ENCODE results near the gene AAR2.

AAR2 gene, protein sequence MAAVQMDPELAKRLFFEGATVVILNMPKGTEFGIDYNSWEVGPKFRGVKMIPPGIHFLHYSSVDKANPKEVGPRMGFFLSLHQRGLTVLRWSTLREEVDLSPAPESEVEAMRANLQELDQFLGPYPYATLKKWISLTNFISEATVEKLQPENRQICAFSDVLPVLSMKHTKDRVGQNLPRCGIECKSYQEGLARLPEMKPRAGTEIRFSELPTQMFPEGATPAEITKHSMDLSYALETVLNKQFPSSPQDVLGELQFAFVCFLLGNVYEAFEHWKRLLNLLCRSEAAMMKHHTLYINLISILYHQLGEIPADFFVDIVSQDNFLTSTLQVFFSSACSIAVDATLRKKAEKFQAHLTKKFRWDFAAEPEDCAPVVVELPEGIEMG

DNA sequence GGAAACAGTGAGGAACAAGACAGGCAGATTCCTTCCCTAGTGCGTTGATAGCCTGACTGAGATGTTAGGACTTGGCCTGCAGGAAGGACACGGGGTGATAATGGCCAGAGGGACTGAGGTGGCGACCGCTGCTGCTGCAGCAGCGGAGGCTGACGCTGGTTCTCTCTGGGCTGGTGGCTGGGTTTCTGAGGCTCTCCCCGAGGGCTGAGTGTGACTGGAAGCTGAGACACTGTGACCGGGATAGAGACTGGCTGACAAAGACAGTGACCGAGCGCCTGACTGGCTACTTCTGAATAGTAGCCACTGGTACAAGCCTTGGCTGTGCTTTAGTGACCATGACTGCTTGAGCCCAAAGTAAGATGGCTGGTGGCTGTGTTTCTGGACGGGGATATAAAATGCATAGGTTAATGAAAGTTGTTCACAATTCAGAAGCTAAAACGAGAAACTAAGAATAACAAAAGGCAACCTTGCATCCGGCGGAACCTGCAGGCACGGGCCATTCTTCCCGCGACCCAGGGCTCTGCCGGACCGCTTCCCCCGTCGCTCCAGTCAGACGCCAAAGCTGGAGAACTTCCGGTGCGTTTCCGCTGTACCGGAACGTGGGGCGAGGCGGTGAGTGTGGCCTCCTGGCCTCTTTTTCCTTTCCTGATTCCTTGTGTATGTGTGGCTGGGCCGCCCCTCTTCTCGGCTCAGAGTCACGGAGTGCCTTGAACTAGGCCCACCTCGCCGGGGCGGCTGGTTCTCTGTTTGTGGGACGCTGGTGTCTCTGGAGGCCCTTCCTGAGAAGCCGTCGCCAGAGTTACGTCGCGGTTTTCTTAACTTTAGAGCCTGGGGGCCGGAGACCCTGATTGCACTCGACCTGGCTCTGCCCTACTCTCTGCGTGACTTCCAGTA lies at the start of gene AAR2:
AAR2 (plus strand) TSS at position 587 of the 894 bp plus-strand sequence. CDS start 3,391 bp downstream, outside the sequence.
- peak; percentile 72 for DNase-seq

DNA sequence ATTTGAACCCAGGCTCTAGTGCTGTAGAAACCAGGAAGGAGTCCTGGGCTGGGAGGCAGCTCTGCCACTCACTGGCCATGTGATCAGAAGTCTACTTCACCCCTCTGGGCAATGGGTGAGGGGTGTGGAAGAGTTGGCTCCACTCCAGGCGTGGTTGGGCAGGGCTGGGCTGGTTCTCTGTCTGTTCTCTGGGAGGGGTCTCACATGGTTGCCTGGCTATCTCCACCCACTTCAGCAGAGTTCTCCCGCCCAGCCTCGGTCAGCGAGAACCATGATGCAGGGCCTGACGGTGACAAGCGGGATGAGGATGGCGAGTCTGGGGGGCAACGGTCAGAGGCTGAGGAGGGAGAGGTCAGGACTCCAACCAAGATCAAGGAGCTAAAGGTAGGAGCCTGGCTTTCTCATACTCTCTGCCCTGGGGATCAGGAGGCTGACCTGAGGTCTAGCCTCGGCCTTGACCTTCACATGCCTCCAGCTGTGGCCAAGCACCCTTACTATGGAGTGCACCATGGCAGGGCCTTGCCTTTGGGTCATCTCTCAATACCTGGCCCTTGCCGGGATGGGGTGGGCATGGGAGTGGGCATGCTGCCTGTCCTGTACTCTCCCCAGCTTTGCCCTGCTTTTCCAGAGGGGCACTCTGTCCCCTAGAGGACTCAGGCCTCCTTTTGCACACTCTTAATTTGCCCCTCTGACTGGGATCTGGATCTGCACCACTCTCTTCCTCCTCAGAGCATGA lies 42.1 kb upstream of the AAR2 start:
- DNase-seq, result no peak

GRCh38 chr20:36196676-36197075 lies 39.6 kb upstream of the AAR2 start:
- DNase-seq, result no peak

DNA sequence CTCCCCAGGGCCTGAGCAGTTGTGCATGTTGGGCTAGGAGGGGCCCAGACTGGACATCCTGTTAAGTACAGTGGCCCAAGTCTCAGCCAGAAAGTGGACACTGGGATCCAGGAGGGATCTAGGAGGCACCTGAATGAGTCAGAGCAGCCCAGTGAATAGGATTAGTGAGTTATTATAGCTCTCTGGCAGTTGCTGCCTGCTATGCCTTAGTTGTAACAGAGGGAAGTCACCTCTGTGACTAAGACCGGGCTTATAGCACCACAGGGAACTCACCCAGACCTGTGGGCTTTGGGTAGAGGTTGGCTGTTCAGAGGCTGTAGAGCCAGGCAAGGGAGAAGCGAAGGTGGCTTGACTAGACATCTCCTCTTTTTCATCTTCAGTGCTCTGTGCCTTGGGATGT lies 39.0 kb upstream of the AAR2 start:
- no peak for DNase-seq

- peak; percentile 70 for DNase-seq
Measured at GRCh38 chr20:36199345-36200257, 36.7 kb upstream of the AAR2 start.

GRCh38 chr20:36200451-36200850 lies 35.8 kb upstream of the AAR2 start:
- DNase-seq, result no peak

DNA sequence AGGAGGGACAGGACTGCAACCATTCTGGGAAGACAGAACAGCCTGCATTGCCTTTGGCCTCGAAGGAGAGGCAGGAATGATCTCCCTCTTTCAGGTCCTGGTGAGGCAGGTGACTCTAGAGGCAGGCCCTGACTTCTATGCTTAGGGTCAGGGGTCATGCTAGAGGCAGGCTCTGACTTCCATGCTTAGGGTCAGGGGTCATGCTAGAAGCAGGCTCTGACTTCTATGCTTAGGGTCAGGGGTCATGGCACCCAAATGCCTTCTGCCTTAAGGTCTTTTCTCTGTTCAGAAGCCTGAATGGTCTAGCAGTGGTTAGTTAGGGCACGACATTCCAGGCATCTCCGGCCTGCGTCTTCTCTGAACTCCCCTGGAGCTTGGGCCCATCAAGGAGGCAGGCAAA lies 35.1 kb upstream of the AAR2 start:
- DNase-seq, result no peak

GRCh38 chr20:36202891-36203338 lies 33.4 kb upstream of the AAR2 start:
- DNase-seq, result peak; percentile 55

DNA sequence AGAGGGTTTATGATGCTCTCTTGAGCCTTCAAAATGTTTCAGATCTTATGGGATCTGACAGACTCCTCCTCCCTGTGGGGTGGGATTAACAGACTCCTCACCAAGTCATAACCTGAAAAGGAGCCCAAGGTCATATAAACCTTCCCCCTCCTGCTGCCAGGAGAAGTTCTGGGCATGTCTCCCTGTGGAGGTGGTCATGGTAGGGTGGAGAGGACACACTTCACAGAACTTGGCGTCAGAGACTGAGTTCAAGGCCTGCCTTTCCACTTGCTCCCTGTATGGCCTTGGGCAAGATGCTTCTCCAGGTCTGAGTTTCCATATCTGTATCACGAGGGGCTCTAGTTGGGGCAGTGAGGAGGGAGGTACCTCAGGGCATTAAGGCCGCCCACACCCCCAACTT lies 32.4 kb upstream of the AAR2 start:
- no peak for DNase-seq

DNA sequence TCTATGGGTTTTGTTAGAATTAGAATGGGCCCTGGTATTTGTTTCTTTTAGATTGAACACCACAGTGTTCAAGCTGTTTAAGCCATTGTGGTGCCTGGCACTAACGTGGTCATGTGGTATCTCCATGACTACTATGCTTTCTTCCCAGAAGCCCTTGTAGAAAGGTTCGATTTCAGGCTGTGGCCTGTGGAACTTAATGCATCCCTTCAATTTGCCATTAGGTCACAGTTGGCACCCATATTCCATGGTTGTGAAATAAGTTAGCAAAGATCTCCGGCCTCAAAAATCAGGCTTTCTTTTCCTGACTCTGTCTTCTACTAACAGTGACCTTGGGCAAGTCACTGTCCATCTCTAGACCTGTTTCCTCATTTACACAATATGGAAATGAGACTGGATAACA lies 31.3 kb upstream of the AAR2 start:
- DNase-seq, result no peak

DNA sequence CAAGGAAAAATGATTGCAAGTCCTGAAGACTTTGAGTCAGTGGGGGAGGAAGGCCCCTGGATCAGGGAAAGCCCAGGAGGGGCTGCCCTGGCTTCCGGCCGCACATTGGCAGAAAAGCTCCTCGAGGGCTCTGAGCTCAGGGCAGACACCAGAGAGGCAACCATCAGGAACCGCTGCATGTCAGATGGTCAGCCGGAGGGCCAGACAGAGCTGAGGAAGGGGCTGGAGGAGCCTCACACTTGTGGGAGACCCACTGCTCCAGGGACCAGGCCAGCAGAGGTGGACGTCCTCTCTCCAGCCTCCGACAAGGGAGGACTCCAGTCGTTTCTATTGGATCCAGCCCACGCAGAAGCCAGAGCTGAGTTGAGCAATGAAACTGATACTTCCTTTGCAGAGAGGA lies 30.2 kb upstream of the AAR2 start:
- no peak for DNase-seq

DNA sequence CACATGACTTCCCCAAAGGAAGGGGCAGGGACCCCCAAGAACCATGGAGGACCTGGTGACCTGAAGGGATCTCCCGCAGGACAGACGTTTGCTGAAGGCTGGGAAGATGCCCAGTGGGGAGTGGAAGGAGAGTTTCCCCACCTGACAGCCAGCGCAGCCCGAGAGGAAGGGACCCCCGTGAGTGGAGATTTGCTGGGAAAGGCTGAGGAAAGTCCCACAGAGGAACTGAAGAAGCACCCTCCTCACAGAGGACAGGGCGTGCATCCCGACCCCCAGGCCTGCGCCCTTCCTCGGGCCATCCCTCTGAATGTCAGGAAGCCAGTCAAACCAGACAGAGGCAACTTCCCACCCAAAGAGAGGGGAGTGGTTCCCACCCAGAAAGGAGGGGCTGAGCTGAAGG lies 29.6 kb upstream of the AAR2 start:
- DNase-seq, result no peak

DNA sequence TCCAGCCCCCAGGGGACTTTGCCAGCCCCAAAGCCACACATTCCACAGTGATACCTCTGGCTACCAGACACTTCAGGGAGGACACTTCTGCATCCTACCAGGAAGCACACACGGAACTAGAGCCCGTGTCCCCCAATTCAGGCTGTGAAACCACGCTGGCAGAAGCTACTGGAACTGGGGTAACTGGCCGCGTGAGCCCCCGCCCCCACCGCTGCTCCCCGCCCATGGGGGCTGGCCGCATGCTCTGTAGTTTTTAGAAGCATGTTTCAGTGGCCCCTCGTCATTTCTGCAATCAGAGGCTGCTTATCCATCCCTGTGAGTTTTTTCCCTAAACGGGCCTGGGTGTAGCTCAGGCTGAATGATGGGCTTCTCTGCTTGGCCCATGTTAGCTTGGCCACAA lies 28.7 kb upstream of the AAR2 start:
- no peak for DNase-seq

DNA sequence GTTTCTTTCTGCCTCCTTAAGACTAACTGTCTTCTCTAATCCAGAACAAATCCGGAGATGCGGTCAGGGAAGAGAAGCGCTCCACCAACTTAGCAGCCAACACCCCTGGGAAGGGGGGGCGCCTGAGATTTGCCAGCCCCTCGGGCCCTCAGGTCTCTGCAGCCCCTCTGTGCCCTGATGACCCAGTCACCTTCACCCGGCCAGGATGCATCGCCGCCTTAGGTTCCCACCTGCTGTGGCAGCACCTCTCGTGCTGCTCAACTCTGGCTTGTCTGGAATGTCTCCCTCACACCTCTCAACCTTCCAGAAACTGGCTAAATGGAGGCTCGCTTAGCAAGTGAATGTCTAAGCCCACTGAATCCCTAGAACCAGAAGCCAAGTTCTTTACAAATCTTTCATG lies 28.0 kb upstream of the AAR2 start:
- DNase-seq, result no peak

DNA sequence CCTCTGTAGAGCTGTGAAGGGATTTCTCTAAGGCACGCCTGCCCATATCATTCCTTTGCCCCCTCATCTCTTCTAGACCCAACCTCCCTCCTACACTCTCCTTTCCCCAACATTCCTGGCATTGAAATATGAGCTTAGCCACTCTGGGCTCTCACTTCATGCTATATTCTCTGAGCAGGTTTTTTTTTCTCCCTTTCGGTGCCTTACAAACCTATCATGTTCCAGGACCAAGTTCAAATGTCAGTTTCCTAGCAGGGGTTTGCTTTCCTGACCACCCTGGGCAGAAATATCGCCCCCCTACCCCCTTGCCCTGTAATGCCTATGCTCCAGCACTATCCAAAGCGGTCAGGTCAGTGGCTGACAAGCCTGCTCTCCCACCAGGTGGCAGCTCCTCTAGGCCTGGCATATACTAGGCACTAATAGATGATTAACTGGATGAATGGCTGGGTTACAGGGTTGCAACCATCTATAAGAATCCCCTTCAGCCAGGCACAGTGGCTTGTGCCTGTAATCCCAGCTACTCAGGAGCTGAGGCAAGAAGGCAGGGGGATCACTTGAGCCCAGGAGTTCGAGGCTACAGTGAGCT lies 25.7 kb upstream of the AAR2 start:
- no peak for DNase-seq

DNA sequence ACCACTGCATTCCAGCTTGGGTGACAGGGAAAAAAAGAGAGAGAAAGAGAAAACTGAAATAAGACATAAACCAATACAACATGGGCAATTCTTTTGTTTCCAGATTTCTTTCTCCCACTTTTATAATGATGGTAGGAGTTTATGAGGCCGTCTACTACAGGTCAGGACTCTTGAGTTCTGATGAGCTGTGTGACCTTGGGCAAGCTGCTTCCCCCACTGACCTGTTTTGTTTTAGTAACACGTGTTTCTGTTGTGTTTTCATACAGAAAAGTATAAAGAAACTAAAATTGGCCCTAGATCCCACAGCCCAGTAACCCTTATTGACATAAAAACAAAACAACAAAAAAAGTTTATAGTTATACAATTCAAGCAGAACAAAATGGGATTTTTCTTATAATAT lies 22.9 kb upstream of the AAR2 start:
- DNase-seq, result no peak

DNA sequence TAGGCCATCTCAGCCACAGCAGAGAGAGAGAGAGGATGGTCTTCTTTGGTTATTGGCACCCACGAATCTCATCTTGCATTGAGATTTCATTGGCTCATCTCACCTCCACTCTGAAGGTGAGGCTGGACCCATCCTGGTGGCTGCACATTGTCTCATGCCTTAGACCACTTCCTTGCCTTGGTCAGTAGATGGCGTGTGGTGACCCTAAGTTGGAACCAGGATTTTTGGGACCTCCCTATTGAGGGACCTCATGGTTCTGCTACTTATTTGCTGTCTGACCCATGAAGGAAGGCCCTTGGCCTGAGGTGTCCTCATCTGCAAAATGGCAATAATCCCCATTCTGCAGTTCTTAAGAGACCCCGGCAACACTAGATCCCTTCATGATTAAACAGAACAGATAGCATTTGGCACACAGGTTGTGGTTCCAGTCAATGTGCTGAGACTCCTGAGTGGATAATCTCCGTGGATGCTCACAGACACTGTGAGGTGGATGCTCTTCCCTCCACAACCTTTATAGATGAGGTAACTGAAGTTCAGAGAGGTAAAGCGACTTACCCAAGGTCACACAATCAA lies 21.5 kb upstream of the AAR2 start:
- DNase-seq, result no peak

DNA sequence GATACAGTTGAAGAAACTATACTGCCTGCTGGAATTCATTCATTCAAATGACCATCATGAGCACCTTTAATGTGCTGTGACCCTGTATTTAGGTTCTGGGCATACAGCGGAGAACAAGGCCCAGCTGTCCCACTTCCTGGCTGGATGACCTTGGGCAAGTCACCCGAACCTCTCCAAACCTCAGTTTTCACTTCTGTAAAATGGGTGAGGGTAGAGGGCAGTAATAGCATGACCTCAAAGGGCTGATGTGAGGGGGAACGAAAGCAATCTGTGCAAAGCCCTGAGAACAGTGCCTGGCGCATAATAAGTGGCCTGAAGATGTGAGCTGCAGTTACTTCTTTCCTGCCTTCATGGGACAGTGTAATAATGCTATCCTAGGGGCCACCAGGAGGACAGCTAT lies 20.5 kb upstream of the AAR2 start:
- DNase-seq, result no peak

DNA sequence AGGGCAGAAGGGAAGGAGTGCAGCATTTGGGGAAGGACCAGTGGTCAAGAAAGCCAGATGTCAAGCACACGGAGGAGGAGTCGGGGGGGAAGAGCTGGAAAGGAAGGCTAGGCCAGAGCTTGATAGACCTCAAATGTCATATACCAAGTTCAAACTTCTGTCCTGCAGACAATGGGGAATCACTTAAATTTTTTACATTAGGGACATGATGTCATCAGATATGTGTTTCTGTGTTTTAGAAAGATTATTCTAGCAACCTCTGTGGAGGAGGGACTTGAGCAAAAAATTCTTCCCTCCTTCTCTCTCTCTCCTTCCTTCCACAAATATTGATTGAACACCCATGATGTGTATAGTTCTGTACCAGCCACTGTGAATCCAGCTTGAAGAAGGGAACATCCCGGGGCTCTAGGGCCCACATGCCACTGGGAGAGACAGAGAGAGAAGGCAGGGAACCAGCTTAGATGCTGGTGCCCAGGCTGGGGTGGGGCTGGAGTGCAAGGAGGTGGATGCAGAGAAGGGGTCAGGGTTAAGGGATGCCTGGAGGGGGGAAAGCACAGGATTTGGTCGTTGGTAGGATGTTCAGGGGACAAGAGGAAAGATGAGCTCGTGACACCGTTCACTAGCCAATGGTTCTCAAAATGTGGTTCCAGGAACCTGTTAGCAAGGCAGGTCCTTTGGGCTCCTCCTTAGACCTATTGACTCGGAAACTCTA lies 19.8 kb upstream of the AAR2 start:
- DNase-seq, result no peak

DNA sequence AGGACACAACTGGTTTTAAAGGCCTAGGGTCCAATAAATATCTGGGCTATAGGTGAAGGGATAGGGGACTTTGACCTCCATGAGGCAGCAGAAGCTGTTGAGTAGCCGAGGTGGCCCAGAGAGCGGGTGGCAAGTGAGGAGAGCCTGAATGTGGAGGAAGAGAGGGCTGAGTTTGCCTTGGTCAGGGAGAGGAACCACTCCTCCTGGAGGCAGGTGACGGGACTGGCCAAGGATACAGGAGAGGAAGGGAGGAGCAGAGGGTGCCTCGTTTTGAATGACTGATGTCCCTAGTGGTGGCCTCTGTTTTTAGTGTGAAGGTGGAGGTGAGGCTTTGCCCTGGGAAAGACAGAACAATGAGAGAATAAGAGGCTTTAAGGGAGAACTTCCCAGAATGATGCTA lies 19.1 kb upstream of the AAR2 start:
- no peak for DNase-seq
